Mucosa of stomach (tissue), 1 donor: ENCODE measurements around the gene ELMO3.

ENCODE experiments used
- H3K27me3 ChIP-seq: one replicate; pipeline ENCODE4 v1.7.0; 2013; ENCODE audit warnings: mild to moderate bottlenecking, low read length; ENCODE audit not compliant: control insufficient read depth, insufficient read depth
- H3K36me3 ChIP-seq: one replicate; pipeline ENCODE4 v1.7.0; 2013; ENCODE audit warnings: low read length; ENCODE audit not compliant: control insufficient read depth, insufficient read depth
- H3K4me1 ChIP-seq: one replicate; pipeline ENCODE4 v1.7.0; 2013; ENCODE audit warnings: mild to moderate bottlenecking, low read length; ENCODE audit not compliant: control insufficient read depth, insufficient read depth
- H3K4me3 ChIP-seq: one replicate; pipeline ENCODE4 v1.7.0; 2013; ENCODE audit warnings: low read length
- H3K9ac ChIP-seq: one replicate; pipeline ENCODE4 v1.7.0; 2013; ENCODE audit warnings: mild to moderate bottlenecking, low read length, moderate library complexity
- H3K9me3 ChIP-seq: one replicate; pipeline ENCODE4 v1.7.0; 2013; ENCODE audit warnings: mild to moderate bottlenecking, low read length, moderate library complexity; ENCODE audit not compliant: control insufficient read depth
- donor health status: Pancreatic carcinoma.

ELMO3 gene

GRCh38 chr16:67197704-67198103, 1.2 kb upstream of the ELMO3 start:
- Histone ChIP-seq H3K9me3 (no peaks in the 10 kb centered on the region), H3K4me1 (peaks cover 42% of the 10 kb centered on the region), H3K27me3 (no peaks in the 10 kb centered on the region), H3K9ac (peak overlapping the region; percentile 32), H3K4me3 (no peak overlapping the region), H3K36me3 (peaks cover 28% of the 10 kb centered on the region)

- H3K9me3 ChIP-seq: no peaks in the 10 kb centered on the region
- H3K9ac ChIP-seq: peak overlapping the region; percentile 32
- H3K36me3 ChIP-seq: peaks cover 28% of the 10 kb centered on the region
These were observed 645 bp upstream of the ELMO3 start for GRCh38 chr16:67198238-67198734.

DNA sequence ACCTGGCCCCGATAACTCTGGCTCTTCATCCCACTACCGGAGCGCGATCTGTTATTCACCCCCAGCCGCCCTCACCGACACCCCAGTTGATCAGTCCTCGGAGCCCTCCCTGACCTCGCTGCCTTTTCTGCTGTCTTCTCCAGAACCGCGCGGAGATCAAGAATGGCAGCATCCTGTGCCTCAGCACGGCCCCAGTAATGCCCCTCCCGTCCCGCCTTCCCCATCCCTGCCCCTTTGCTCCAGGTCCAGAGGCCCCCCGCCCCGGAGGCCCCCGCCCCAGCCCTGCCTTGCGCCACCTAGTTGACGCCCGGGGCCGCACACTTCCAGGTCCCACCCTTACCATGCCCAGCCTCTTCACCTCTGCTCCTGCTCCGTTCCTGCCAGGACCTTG, 872 bp downstream of the ELMO3 start:
- H3K36me3 ChIP-seq: peaks cover 23% of the 10 kb centered on the region
- H3K4me3 ChIP-seq: peak overlapping the region; percentile 18
- no peaks in the 10 kb centered on the region for H3K27me3 ChIP-seq
- H3K9ac ChIP-seq: peak overlapping the region; percentile 80
- H3K4me1 ChIP-seq: peaks cover 24% of the 10 kb centered on the region
- no peaks in the 10 kb centered on the region for H3K9me3 ChIP-seq

More at GRCh38 chr16:67198238-67198734, 645 bp upstream of the ELMO3 start:
- Histone ChIP-seq H3K4me1 (peaks cover 37% of the 10 kb centered on the region), H3K4me3 (no peak overlapping the region), H3K27me3 (no peaks in the 10 kb centered on the region)

DNA sequence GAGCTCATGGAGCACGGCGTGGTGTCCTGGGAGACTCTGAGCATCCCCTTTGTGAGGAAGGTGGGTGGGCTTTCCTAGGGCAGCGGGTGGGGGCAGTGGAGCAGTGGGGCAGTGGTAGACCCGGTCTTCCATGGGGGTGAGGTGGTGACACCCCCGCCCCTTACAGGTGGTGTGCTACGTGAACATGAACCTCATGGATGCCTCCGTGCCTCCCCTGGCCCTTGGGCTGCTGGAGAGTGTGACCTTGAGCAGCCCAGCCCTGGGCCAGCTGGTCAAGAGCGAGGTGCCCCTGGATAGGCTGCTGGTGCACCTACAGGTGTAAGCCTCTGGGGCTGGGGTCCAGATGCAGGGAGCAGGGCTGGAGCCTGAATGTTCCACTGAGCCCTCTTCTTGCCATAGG, 1.6 kb downstream of the ELMO3 start:
- Histone ChIP-seq H3K4me1 (peaks cover 24% of the 10 kb centered on the region), H3K36me3 (peaks cover 19% of the 10 kb centered on the region), H3K9me3 (no peaks in the 10 kb centered on the region), H3K9ac (no peak overlapping the region), H3K4me3 (no peak overlapping the region), H3K27me3 (no peaks in the 10 kb centered on the region)

DNA sequence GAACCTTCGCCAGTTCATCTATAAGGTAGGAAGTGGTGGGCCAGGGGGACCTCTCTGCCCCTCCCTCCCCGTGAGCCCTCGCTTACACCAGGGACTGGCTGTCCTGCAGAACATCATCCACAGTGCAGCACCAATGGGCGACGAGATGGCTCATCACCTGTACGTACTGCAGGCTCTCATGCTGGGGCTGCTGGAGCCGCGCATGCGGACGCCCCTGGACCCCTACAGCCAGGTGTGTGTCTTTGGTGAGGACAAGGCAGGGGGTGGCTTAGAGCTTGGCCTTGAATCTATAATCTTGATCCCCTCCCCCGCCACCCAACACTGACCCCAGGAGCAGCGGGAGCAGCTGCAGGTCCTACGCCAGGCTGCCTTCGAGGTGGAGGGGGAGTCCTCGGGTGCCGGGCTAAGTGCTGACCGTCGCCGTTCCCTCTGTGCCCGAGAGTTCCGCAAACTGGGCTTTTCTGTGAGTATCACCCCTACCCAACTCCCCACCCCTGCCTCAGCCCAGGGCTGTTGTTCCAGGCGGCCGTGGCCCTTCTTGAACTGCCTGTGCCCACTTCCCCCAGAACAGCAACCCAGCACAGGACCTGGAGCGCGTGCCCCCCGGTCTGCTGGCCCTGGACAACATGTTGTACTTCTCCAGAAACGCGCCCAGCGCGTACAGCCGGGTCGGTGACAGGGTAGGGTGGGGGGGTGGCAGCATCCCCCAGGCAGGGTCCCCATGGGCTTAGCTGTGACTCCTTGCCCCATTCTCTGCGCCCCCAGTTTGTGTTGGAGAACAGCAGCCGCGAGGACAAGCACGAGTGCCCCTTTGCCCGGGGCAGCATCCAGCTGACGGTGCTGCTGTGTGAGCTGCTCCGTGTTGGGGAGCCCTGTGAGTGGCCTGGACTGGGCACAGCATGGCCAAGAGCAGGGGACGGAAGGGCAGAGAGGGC, 2.7 kb downstream of the ELMO3 start:
- Histone ChIP-seq H3K36me3 (peaks cover 14% of the 10 kb centered on the region), H3K4me3 (no peak overlapping the region), H3K4me1 (peaks cover 24% of the 10 kb centered on the region), H3K9me3 (no peaks in the 10 kb centered on the region), H3K27me3 (no peaks in the 10 kb centered on the region), H3K9ac (no peak overlapping the region)

DNA sequence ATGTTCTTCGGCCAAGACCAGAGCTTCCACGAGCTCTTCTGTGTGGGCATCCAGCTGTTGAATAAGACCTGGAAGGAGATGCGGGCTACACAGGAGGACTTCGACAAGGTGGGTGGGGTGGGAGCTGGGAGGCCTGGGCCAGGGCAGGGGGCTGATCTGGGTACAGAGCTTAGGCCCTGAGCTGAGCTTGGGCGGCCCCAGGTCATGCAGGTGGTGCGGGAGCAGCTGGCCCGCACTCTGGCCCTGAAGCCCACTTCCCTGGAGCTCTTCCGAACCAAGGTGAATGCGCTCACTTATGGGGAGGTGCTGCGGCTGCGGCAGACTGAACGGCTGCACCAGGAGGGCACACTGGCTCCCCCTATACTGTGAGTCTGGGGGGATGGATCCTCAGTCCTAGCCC, 3.5 kb downstream of the ELMO3 start:
- H3K9me3 ChIP-seq: no peaks in the 10 kb centered on the region
- no peak overlapping the region for H3K4me3 ChIP-seq
- H3K4me1 ChIP-seq: peaks cover 22% of the 10 kb centered on the region
- no peak overlapping the region for H3K9ac ChIP-seq
- peaks cover 11% of the 10 kb centered on the region for H3K36me3 ChIP-seq
- H3K27me3 ChIP-seq: no peaks in the 10 kb centered on the region

DNA sequence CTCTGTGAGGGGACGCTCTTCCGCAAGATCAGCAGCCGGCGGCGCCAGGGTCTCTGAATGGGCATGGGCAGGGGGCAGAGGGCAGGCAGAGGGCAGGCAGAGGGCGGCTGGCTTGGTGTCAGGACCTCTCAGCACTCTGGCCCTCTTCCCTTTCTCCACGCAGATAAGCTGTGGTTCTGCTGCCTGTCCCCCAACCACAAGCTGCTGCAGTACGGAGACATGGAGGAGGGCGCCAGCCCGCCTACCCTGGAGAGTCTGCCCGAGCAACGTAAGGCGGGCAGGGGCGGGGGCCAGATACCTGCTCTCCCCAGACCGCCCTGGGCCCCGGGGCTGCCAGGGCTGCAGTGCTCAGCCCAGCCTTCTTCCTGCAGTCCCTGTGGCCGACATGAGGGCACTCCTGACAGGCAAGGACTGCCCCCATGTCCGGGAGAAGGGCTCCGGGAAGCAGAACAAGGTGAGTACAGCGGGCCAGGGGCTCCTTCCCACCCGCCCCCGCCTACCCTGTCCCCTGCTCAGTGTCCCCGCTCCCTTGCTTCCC, 4.1 kb downstream of the ELMO3 start:
- H3K36me3 ChIP-seq: peaks cover 5% of the 10 kb centered on the region
- no peak overlapping the region for H3K9ac ChIP-seq
- no peaks in the 10 kb centered on the region for H3K9me3 ChIP-seq
- H3K4me3 ChIP-seq: no peak overlapping the region
- peaks cover 16% of the 10 kb centered on the region for H3K4me1 ChIP-seq
- no peaks in the 10 kb centered on the region for H3K27me3 ChIP-seq

DNA sequence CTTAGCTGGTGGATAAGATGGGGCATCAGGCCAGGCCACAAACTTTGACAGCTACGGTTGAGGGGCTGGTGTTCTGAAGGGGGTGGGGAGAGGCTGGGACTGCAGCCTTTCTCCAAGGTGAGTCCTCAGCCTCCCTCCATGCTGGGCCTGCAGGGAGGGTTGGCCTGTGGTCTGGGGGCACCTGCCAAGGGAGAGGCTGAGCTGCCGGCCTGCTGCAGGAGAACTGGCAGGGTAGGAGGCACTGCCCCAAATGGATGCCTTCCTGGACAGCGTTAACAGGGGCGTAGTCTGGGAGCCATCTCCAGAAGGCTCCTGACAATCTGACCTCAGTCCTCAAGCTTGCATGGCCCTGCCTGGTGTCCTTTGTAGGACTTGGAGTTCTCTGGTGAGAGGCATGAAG, 5.1 kb downstream of the ELMO3 start:
- Histone ChIP-seq H3K9ac (no peak overlapping the region), H3K27me3 (no peaks in the 10 kb centered on the region), H3K4me1 (peaks cover 8% of the 10 kb centered on the region), H3K9me3 (no peaks in the 10 kb centered on the region), H3K36me3 (peaks cover 3% of the 10 kb centered on the region), H3K4me3 (no peak overlapping the region)

DNA sequence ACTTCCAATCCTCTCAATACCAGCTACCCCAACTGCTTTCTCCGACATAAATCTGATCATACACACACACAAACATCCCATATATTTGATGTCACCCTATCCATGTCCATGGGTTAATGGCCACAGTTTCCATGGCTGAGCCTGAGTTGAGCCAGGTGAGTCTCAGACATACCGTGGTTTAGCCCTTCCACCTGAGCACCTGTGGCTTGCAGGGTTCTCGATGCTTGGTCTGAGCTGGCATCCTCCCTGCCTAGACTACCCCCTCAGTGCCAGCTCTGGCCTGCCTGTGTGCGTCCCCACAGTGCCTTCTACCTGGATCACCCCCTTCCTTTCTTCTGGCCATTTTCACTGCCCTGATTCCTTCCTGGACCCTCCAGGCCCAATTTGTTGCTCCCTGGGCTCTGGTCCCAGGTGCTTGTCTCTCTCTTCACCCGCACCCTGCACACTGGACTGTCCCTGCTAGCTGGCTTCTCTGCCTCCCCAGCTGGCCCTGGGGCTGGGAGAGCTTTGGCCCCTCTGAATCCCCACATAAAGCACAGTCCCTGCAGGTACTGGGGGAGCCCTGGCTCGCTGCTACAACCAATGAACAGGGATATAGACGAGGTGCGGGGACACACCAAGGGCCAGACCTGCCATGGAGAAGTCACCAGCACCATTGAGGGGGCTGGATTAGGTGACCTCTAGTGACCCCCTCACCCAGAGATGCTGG, 7.4 kb downstream of the ELMO3 start:
- Histone ChIP-seq H3K4me1 (no peaks in the 10 kb centered on the region), H3K9ac (peak overlapping the region; percentile 12), H3K36me3 (no peaks in the 10 kb centered on the region), H3K9me3 (no peaks in the 10 kb centered on the region), H3K27me3 (no peaks in the 10 kb centered on the region), H3K4me3 (no peak overlapping the region)

DNA sequence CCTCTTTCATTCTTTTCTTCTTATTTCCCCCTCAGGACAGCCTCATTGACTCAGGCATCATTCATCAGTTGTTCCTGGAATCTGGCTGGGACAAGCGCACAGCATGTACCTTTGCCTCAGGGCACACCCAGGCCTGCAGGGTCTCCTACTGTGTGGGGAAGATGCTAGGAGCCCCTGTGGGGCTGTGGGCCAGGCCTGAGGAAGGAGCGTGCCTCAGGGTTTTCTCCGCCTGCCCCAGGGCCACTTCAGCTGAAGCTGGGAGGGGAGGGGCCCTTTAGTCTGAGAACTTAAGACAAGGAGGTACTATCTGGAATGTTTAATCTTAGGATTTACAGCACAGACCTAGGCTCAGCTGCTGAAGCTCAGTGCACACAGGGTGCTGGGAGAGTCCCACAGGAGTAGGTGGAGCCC, 7.9 kb downstream of the ELMO3 start:
- Histone ChIP-seq H3K9ac (peak overlapping the region; percentile 12), H3K4me1 (no peaks in the 10 kb centered on the region), H3K27me3 (no peaks in the 10 kb centered on the region), H3K9me3 (no peaks in the 10 kb centered on the region), H3K4me3 (no peak overlapping the region), H3K36me3 (no peaks in the 10 kb centered on the region)

DNA sequence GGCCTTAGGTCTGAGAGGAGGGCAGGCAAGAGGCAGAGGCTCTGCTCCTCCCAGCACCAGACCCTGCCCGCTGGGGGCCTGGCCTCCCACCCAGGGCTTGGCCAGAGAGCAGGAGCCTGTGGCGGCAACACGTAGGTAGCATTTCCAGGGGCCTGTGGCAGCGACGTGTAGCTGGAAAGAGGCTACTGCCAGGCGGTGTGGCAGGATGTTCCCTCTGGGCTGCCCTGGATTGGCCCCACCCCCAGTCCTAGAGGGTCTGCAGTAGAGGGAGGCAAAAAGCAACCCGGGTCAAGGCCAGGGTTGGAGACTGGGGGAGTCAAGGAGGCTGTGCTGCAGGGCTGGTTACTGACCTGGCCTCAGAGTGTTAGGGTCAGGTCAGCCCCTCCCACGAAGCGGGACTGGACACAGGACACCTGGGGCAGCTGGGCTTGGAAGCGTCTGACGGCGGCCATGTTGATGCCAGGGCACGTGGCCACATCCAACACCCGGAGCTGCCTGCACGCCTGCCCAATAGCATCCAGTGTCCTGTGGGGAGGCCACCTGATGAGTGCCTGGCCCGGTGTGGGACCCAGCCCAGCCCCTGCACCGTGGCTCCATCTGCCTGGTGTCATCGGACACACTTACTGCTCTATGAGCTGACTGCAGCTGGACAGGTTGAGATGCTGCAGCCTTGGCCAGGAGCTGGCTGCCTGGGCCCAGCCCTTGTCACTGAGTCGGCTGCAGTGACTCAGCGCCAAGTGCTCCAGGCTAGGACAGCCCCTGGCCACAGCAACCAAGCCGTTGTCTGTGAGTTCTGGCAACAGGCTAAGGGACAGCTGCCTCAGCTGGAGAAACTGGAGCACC, 8.5 kb downstream of the ELMO3 start:
- no peaks in the 10 kb centered on the region for H3K36me3 ChIP-seq

More for the DNA sequence above, 8.5 kb downstream of the ELMO3 start:
- H3K9me3 ChIP-seq: no peaks in the 10 kb centered on the region
- no peaks in the 10 kb centered on the region for H3K4me1 ChIP-seq
- no peaks in the 10 kb centered on the region for H3K27me3 ChIP-seq
- H3K9ac ChIP-seq: no peak overlapping the region
- H3K4me3 ChIP-seq: no peak overlapping the region
